B cell (primary cell): Measurements from ENCODE around the gene LAT. TPM values are rescaled to one million over a fixed set of nuclear protein-coding genes. Genes with fewer than 3 reads are reported as not detected.

Experiments used
- ATAC-seq: fragments of 200-7000 bp; cut with Tn5 transposase; one replicate; pipeline ENCODE4 v1.10.0; 2021; ENCODE audit warnings: low read depth, mild to moderate bottlenecking, moderate number of reproducible peaks, moderate library complexity
- CTCF ChIA-PET: fragments of 350-600 bp; sonication (Branson Sonifier 250); formaldehyde crosslinking; loops from one replicate; lab custom pipeline; 2021; ENCODE audit warnings: antibody characterized with exemption, inconsistent platforms; lab: Charles Lee
- POLR2A ChIA-PET: fragments of 350-600 bp; sonication (Branson Sonifier 250); formaldehyde crosslinking; loops from one replicate; lab custom pipeline; 2021; ENCODE audit warnings: antibody characterized with exemption; lab: Charles Lee
- DNase-seq: peaks from one replicate; pipeline ENCODE4 v3.0.0; 2013
- H2AFZ ChIP-seq: 2 replicates; pipeline ENCODE4 v1.6.1; 2012; ENCODE audit warnings: mild to moderate bottlenecking, low read depth, low read length; ENCODE audit not compliant: insufficient read depth, poor library complexity, severe bottlenecking
- H3K27ac ChIP-seq, 2 donors: 1 replicate in 1 of 2; 2 replicates in 1 of 2; pipeline ENCODE4 v1.5.1; 2012 to 2013; ENCODE audit warnings: low read length in 2 of 2, mild to moderate bottlenecking in 2 of 2, moderate library complexity in 1 of 2
- H3K27me3 ChIP-seq, 4 experiments: fragments of 200-600 bp in 1 of 4; sonication (generic) in 1 of 4; replicated peaks in 1 of 4; 1 replicate in 2 of 4; 2 replicates in 2 of 4; pipeline versions ENCODE4 v1.6.1 to v1.7.0; 2013 to 2016; ENCODE audit warnings: low read length in 3 of 4, mild to moderate bottlenecking in 2 of 4, mixed read lengths in 1 of 4, moderate library complexity in 1 of 4; ENCODE audit not compliant: insufficient read depth in 4 of 4, control insufficient read depth in 3 of 4; ENCODE audit errors: control extremely low read depth in 1 of 4
- H3K36me3 ChIP-seq, 2 experiments: replicated peaks in 1 of 2; 1 replicate in 1 of 2; 2 replicates in 1 of 2; pipeline versions ENCODE4 v1.6.1 to v1.7.1; 2013; ENCODE audit warnings: low read length in 1 of 2; ENCODE audit not compliant: insufficient read depth in 2 of 2, control insufficient read depth in 1 of 2; ENCODE audit errors: control extremely low read depth in 1 of 2, extremely low read depth in 1 of 2
- H3K4me1 ChIP-seq, 2 donors: fragments of 200-600 bp in 1 of 2; sonication (generic) in 1 of 2; 1 replicate in 1 of 2; 2 replicates in 1 of 2; pipeline versions ENCODE4 v1.5.1 to v1.6.1; 2013 to 2017; ENCODE audit warnings: low read length in 2 of 2; ENCODE audit not compliant: control insufficient read depth in 2 of 2, insufficient read depth in 2 of 2
- H3K4me2 ChIP-seq: replicated peaks from 2 replicates; pipeline ENCODE3; 2012; ENCODE audit warnings: mild to moderate bottlenecking, low read depth, low read length; ENCODE audit not compliant: poor library complexity, severe bottlenecking
- H3K4me3 ChIP-seq, 5 experiments: fragments of 200-600 bp in 1 of 5; sonication (generic) in 1 of 5; 1 replicate in 3 of 5; 2 replicates in 2 of 5; pipeline versions ENCODE4 v1.5.1 to v1.7.0; 2011 to 2016; ENCODE audit warnings: low read length in 4 of 5, mild to moderate bottlenecking in 4 of 5, low read depth in 2 of 5, control low read depth in 1 of 5, moderate library complexity in 1 of 5; ENCODE audit not compliant: insufficient read depth in 1 of 5; ENCODE audit errors: control extremely low read depth in 1 of 5, extremely low read depth in 1 of 5
- H3K79me2 ChIP-seq: fragments of 200-600 bp; sonication (generic); one replicate; pipeline ENCODE4 v1.6.0; 2016; ENCODE audit warnings: low read length; ENCODE audit not compliant: control insufficient read depth, insufficient read depth
- H3K9ac ChIP-seq: fragments of 200-600 bp; sonication (generic); 2 replicates; pipeline ENCODE4 v1.6.1; 2017; ENCODE audit warnings: mild to moderate bottlenecking, low read length, moderate library complexity
- H3K9me3 ChIP-seq, 3 donors: one replicate each; pipeline versions ENCODE4 v1.6.1 to v1.7.1; 2013; ENCODE audit warnings: low read length in 2 of 3; ENCODE audit not compliant: control insufficient read depth in 2 of 3, insufficient read depth in 1 of 3; ENCODE audit errors: control extremely low read depth in 1 of 3
- H4K20me1 ChIP-seq: 2 replicates; pipeline ENCODE4 v1.6.0; 2012; ENCODE audit warnings: mild to moderate bottlenecking, low read length; ENCODE audit not compliant: insufficient read depth, control insufficient read depth, poor library complexity, severe bottlenecking
- H3K27ac Mint-ChIP-seq: one replicate; pipeline ENCODE4 v1.8.0; 2021; ENCODE audit warnings: mixed read lengths
- H3K27me3 Mint-ChIP-seq: one replicate; pipeline ENCODE4 v1.8.0; 2021; ENCODE audit warnings: mixed read lengths
- H3K4me1 Mint-ChIP-seq: one replicate; pipeline ENCODE4 v1.8.0; 2021; ENCODE audit warnings: mixed read lengths
- H3K4me3 Mint-ChIP-seq: one replicate; pipeline ENCODE4 v1.8.0; 2021; ENCODE audit warnings: mixed read lengths
- H3K9me3 Mint-ChIP-seq: one replicate; pipeline ENCODE4 v1.8.0; 2022; ENCODE audit warnings: mixed read lengths; ENCODE audit not compliant: insufficient read depth
- CTCF ChIP-seq: fragments of 200-600 bp; IDR thresholded peaks from one replicate; pipeline ENCODE4 v1.8.0; 2022; ENCODE audit warnings: antibody characterized with exemption, mild to moderate bottlenecking
- EZH2 ChIP-seq: IDR thresholded peaks from 2 replicates; pipeline ENCODE4 v1.6.1; 2012; ENCODE audit warnings: borderline replicate concordance, low read depth, mild to moderate bottlenecking, moderate library complexity, low read length; ENCODE audit not compliant: insufficient read depth, poor library complexity, severe bottlenecking
- WGBS: methylation state at CpG from one replicate; pipeline ENCODE4 v1.1.5; 2013; ENCODE audit warnings: missing lambda C conversion rate; ENCODE audit not compliant: insufficient coverage; 5-methylcytosine and 5-hydroxymethylcytosine counted together
- intact Hi-C: fragments of 100-400 bp; cut with micrococcal nuclease; formaldehyde crosslinking; loops from one replicate; pipeline ENCODE4 v1.10.0; 2022
- polyA plus RNA-seq: library from polyadenylated mRNA; depleted of rRNA; stranded (reverse); fragments of >200 nt; gene quantifications from 2 replicates; pipeline ENCODE4 v1.2.3, GENCODE V29; 2012
- total RNA-seq, 2 donors: library from RNA; stranded (reverse); fragments of 120-200 nt in 1 of 2; gene quantifications; 1 replicate in 1 of 2; 2 replicates in 1 of 2; pipeline versions ENCODE4 v1.2.3 to v1.2.4, GENCODE V29; 2013 to 2022

The LAT gene
- total and polyA plus RNA-seq, 2 donors (not counting 1 experiment from before 2014, with no cell fraction given) = 10.6 to 12.2 TPM

DNA sequence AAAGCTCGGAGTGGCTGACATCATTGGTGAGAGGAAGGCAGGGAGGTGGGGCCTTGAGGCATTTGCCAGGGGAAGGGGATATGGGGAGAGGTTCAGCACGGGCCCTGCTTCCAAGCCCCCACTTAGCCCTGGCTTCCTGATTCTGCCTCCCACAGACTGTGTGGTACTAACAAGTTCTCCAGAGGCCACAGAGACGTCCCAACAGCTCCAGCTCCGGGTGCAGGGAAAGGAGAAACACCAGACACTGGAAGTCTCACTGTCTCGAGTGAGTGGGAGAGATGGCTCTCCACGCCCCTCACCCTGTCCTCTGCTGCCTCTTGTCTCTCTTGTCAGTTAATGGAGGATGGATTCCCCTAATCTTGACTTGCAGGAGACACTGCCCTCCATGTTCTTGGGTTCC lies 26.0 kb upstream of the LAT start:
- POLR2A ChIA-PET = no interaction called here
- H4K20me1 ChIP-seq = peaks cover 16% of the 10 kb centered on the region
- CTCF ChIA-PET = interaction anchor here (1.2 kb wide), 1 partner anchor 15 kb away, joined by 5 read pairs; the partner anchor contains the start of gene SPNS1
- no peak overlapping the region for H3K27ac ChIP-seq
- no peak overlapping the region for H3K4me3 ChIP-seq
- no peak overlapping the region for H3K4me2 ChIP-seq
- TF ChIP-seq CTCF = no peak
- no peak for TF ChIP-seq EZH2
- no peaks in the 10 kb centered on the region for H3K27me3 ChIP-seq
- DNase-seq (no peak), ATAC-seq (no peak)
- intact Hi-C loops = no loop called here
- H3K4me1 ChIP-seq = no peaks in the 10 kb centered on the region
- peaks cover 34% of the 10 kb centered on the region for H3K79me2 ChIP-seq
- 100% methylated on average over 3 of the region's 6 CpGs for WGBS
- no peaks in the 10 kb centered on the region for H3K9me3 Mint-ChIP-seq
- peaks cover 0 to 70% of the 10 kb centered on the region in 2 experiments for H3K36me3 ChIP-seq
- no peak overlapping the region for H2AFZ ChIP-seq
- no peak overlapping the region for H3K4me3 Mint-ChIP-seq
- H3K27me3 Mint-ChIP-seq = no peaks in the 10 kb centered on the region
- no peak overlapping the region for H3K9ac ChIP-seq
- H3K9me3 ChIP-seq = no peaks in the 10 kb centered on the region
- no peak overlapping the region for H3K27ac Mint-ChIP-seq
- H3K4me1 Mint-ChIP-seq = peaks cover 1% of the 10 kb centered on the region

GRCh38 chr16:28964072-28964471 lies 20.8 kb upstream of the LAT start:
- no peak for TF ChIP-seq EZH2
- no peak for TF ChIP-seq CTCF
- no peaks in the 10 kb centered on the region for H3K4me1 ChIP-seq
- WGBS = 92% methylated on average over 1 of the region's 3 CpGs
- H2AFZ ChIP-seq = no peak overlapping the region
- ChIA-PET POLR2A (no interaction called here), CTCF (no interaction called here)
- no peak overlapping the region for H3K27ac ChIP-seq
- H3K9me3 ChIP-seq = no peaks in the 10 kb centered on the region
- no peak for DNase-seq
- peaks cover 5 to 43% of the 10 kb centered on the region in 2 experiments for H3K36me3 ChIP-seq
- H4K20me1 ChIP-seq = no peaks in the 10 kb centered on the region
- no peak for ATAC-seq
- no peak overlapping the region for H3K9ac ChIP-seq
- H3K9me3 Mint-ChIP-seq = no peaks in the 10 kb centered on the region
- no peak overlapping the region for H3K27ac Mint-ChIP-seq
- no peaks in the 10 kb centered on the region for H3K27me3 Mint-ChIP-seq
- H3K4me1 Mint-ChIP-seq = no peaks in the 10 kb centered on the region
- H3K4me3 Mint-ChIP-seq = no peak overlapping the region
- no peak overlapping the region for H3K4me2 ChIP-seq
- intact Hi-C loops = no loop called here
- H3K79me2 ChIP-seq = peaks cover 7% of the 10 kb centered on the region
- H3K27me3 ChIP-seq = no peaks in the 10 kb centered on the region
- H3K4me3 ChIP-seq = no peak overlapping the region
